HL-60 (cell line): Measurements from ENCODE around the gene GOLGA3.
"Not testable (repeated sequence)": the region's sequence is repeated elsewhere in the genome, so short reads cannot be mapped to it uniquely, and the experiment has no call there.

ENCODE experiments used
- DNase-seq, 2 experiments: peaks; one replicate each; pipeline ENCODE4 v3.0.0-alpha.2; 2010 to 2020; ENCODE audit warnings: low read depth in 1 of 2, low spot score in 1 of 2
- H3K27ac ChIP-seq: fragments of 250-450 bp; sonication (Bioruptor Pico); replicated peaks from 2 replicates; pipeline ENCODE4 v1.5.1; 2020; ENCODE audit warnings: mild to moderate bottlenecking, moderate library complexity
- H3K27me3 ChIP-seq: fragments of 250-450 bp; sonication (Bioruptor Pico); 2 replicates; pipeline ENCODE4 v1.5.1; 2021; ENCODE audit warnings: mild to moderate bottlenecking, moderate library complexity; ENCODE audit not compliant: insufficient read depth, poor library complexity, severe bottlenecking
- H3K4me3 ChIP-seq: replicated peaks from 2 replicates; pipeline ENCODE4 v1.5.1; 2011; ENCODE audit warnings: mild to moderate bottlenecking, control low read depth, low read length; ENCODE audit not compliant: insufficient read depth
- CTCF ChIP-seq: IDR thresholded peaks from one replicate; pipeline ENCODE4 v1.5.1; 2011; ENCODE audit warnings: low read length, control low read depth, inconsistent platforms; ENCODE audit not compliant: insufficient read depth
- GABPA ChIP-seq: IDR thresholded peaks from 2 replicates; pipeline ENCODE4 v1.6.1; 2012; ENCODE audit warnings: low read depth
- POLR2AphosphoS5 ChIP-seq: IDR thresholded peaks from 2 replicates; pipeline ENCODE4 v1.6.1; 2012; ENCODE audit warnings: low read depth
- REST ChIP-seq: IDR thresholded peaks from 2 replicates; pipeline ENCODE4 v1.6.1; 2012; ENCODE audit warnings: low read depth; ENCODE audit not compliant: insufficient replicate concordance
- SPI1 ChIP-seq: IDR thresholded peaks from 2 replicates; pipeline ENCODE4 v1.6.1; 2012; ENCODE audit warnings: low read depth, mild to moderate bottlenecking, borderline replicate concordance

Gene GOLGA3

DNA sequence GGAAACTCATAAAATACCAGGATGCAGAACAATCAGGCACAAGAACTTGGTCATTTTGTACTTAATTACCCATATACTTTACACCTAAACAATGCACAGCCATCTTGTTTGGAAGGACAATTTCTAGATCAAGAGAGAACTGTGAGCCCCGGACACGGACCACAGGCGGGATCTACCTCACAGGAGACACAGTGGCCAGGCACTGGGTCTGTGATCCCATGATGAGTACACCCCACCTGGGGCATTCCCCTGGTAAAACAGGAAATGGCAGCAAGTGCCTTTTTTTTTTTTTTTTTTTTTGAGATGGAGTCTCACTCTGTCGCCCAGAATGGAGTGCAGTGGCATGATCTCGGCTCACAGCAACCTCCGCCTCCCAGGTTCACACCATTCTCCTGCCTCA is 15.2 kb downstream of the GOLGA3 start:
- Histone ChIP-seq H3K27me3 (no peaks in the 10 kb centered on the region), H3K27ac (no peak overlapping the region), H3K4me3 (no peak overlapping the region)
- TF ChIP-seq POLR2AphosphoS5 = no peak
- no peak for TF ChIP-seq GABPA
- no peak for TF ChIP-seq SPI1
- no peak for TF ChIP-seq CTCF
- no peak for TF ChIP-seq REST
- no peak for DNase-seq

- no peak overlapping the region for H3K27ac ChIP-seq
- H3K4me3 ChIP-seq = no peak overlapping the region
- H3K27me3 ChIP-seq = no peaks in the 10 kb centered on the region
- TF ChIP-seq CTCF (no peak), GABPA (no peak)
- DNase-seq = no peak
These were observed 15.9 kb downstream of the GOLGA3 start for GRCh38 chr12:132812631-132813305.

DNA sequence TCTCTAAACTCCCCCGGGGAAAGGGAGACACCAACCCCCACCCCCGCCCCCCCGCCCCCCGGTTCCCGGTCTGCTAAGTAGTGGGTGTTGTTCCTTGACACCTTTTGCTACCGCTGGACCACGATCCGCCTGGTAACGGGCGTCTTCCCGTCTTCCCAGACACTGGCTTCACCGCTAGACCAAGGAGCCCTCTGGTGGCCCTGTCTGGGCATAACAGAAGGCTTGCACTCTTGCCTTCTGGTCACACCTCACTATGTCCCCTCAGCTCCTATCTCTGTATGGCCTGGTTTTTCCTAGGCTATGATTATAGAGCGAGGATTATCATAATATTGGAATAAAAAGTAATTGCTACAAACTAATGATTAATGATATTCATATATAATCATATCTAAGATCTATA is 19.3 kb downstream of the GOLGA3 start:
- H3K4me3 ChIP-seq, H3K27ac ChIP-seq, H3K27me3 ChIP-seq: not testable (repeated sequence)
- TF ChIP-seq CTCF = peak; percentile 9
- DNase-seq = peak in 1 of 2 experiments; percentile 49

GRCh38 chr12:132807295-132808092 is 21.2 kb downstream of the GOLGA3 start:
- no peak for TF ChIP-seq REST
- no peak for TF ChIP-seq SPI1
- no peak for TF ChIP-seq POLR2AphosphoS5
- TF ChIP-seq CTCF = no peak
- TF ChIP-seq GABPA = no peak
- Histone ChIP-seq H3K4me3 (no peak overlapping the region), H3K27me3 (no peaks in the 10 kb centered on the region), H3K27ac (no peak overlapping the region)
- DNase-seq = no peak
